ENCODE data around the gene PNMA6E.

Gene PNMA6E

DNA sequence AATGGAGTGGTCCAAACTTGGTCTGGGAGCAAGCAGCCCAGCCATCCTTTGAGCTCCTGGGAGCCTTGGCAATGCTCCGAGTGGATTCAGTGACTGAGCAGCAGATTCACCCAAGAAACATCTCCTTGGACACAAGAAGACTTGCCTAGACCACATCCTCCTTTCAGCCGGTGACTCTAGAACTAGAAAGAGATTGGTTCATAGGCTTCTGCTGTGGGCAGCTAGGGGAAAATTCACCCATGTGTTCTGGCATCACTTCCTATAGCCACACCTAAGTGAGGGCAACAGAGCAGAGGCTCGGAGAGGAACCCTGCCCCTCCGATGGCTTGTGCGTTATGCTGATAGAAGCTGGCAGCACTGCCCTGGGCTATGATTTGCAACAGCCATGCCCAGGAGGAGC, 51.2 kb downstream of the PNMA6E start:
- DNase-seq (ENCODE audit: low spot score) = peak; percentile 5
- in situ Hi-C loops (cut with MboI; ENCODE audit: low pct_unique_long_range_greater_than_20kb, low sequenced_read_pairs, unreplicated experiment) = no loop called here
- TF ChIP-seq, protein P1, sequence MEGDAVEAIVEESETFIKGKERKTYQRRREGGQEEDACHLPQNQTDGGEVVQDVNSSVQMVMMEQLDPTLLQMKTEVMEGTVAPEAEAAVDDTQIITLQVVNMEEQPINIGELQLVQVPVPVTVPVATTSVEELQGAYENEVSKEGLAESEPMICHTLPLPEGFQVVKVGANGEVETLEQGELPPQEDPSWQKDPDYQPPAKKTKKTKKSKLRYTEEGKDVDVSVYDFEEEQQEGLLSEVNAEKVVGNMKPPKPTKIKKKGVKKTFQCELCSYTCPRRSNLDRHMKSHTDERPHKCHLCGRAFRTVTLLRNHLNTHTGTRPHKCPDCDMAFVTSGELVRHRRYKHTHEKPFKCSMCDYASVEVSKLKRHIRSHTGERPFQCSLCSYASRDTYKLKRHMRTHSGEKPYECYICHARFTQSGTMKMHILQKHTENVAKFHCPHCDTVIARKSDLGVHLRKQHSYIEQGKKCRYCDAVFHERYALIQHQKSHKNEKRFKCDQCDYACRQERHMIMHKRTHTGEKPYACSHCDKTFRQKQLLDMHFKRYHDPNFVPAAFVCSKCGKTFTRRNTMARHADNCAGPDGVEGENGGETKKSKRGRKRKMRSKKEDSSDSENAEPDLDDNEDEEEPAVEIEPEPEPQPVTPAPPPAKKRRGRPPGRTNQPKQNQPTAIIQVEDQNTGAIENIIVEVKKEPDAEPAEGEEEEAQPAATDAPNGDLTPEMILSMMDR (IDR thresholded peaks at IDR 0.05; ENCODE audit: extremely low read depth, insufficient read depth, missing control alignments) = no peak

DNA sequence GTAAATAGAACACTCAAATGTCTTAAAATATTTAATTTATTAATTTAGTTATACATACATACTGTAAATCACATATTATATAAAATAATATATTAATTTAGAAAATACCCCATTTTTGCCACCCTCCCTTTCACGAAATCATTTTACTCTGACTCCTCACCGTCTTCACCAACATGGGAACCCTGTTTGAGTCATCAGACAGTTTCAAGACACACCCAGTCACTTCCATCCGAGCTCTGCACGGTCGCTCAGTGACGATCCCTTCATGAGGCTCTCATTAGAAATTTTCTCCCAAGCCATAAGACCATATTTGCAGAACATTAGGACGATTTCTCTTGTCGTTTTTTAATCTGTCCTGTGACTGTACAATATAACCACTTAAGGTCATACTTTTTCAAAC, 52.7 kb downstream of the PNMA6E start:
- TF ChIP-seq, protein P1 (IDR thresholded peaks at IDR 0.05; ENCODE audit: extremely low read depth, insufficient read depth, missing control alignments) = no peak
- in situ Hi-C loops (cut with MboI; ENCODE audit: low pct_unique_long_range_greater_than_20kb, low sequenced_read_pairs, unreplicated experiment) = no loop called here

DNA sequence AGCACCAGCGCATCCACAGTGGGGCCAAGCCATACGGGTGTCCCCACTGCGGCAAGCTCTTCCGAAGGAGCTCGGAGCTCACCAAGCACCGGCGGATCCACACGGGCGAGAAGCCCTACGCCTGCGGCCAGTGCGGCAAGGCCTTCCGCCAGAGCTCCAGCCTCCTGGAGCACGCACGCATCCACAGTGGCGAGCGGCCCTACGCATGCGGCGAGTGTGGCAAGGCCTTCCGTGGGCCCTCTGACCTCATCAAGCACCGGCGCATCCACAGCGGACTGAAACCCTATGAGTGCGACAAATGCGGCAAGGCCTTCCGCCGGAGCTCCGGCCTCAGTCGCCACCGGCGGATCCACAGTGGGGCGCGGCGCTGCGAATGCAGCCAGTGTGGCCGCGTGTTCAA, 53.6 kb downstream of the PNMA6E start:
- in situ Hi-C loops (cut with MboI; ENCODE audit: low pct_unique_long_range_greater_than_20kb, low sequenced_read_pairs, unreplicated experiment) = no loop called here
- TF ChIP-seq, protein P1 (IDR thresholded peaks at IDR 0.05; ENCODE audit: extremely low read depth, insufficient read depth, missing control alignments) = no peak
- no peak for DNase-seq (ENCODE audit: low spot score)

More for the DNA sequence above, 52.7 kb downstream of the PNMA6E start:
- no peak for DNase-seq (ENCODE audit: low spot score)
